KMS-11 (cell line): ENCODE measurements around the gene MPC1.

Source experiments
- H2AFZ ChIP-seq: fragments of 200-600 bp; sonication (generic); 2 replicates; pipeline ENCODE4 v1.6.1; 2016; ENCODE audit warnings: antibody characterized with exemption, mixed run types, low read depth
- H3K27ac ChIP-seq: fragments of 200-600 bp; sonication (generic); 2 replicates; pipeline ENCODE4 v1.6.1; 2016; ENCODE audit warnings: mild to moderate bottlenecking, mixed run types
- H3K27me3 ChIP-seq: fragments of 200-600 bp; sonication (generic); 2 replicates; pipeline ENCODE4 v1.6.1; 2017; ENCODE audit warnings: mild to moderate bottlenecking, low read depth, mixed run types, moderate library complexity; ENCODE audit not compliant: insufficient read depth
- H3K36me3 ChIP-seq: fragments of 200-600 bp; sonication (generic); 2 replicates; pipeline ENCODE4 v1.6.1; 2017; ENCODE audit warnings: mild to moderate bottlenecking, mixed run types; ENCODE audit not compliant: insufficient read depth
- H3K4me1 ChIP-seq: fragments of 200-600 bp; sonication (generic); 2 replicates; pipeline ENCODE4 v1.6.1; 2016; ENCODE audit warnings: mild to moderate bottlenecking, low read depth, mixed run types; ENCODE audit not compliant: poor library complexity, severe bottlenecking
- H3K4me2 ChIP-seq: fragments of 200-600 bp; sonication (generic); 2 replicates; pipeline ENCODE4 v1.7.0; 2016; ENCODE audit warnings: mild to moderate bottlenecking, mixed run types
- H3K4me3 ChIP-seq: fragments of 200-600 bp; sonication (generic); IDR thresholded peaks from 2 replicates; pipeline ENCODE4 v1.6.1; 2017; ENCODE audit warnings: low read depth, low read length, mixed read lengths; ENCODE audit not compliant: insufficient read depth
- H3K79me2 ChIP-seq: fragments of 200-600 bp; sonication (generic); 2 replicates; pipeline ENCODE4 v1.6.1; 2016; ENCODE audit warnings: low read depth, mixed run types; ENCODE audit not compliant: insufficient read depth
- H3K9ac ChIP-seq: fragments of 200-600 bp; sonication (generic); 2 replicates; pipeline ENCODE4 v1.6.1; 2016; ENCODE audit warnings: mild to moderate bottlenecking, mixed run types
- H4K20me1 ChIP-seq: fragments of 200-600 bp; sonication (generic); 2 replicates; pipeline ENCODE4 v1.6.1; 2016; ENCODE audit warnings: mild to moderate bottlenecking, mixed run types; ENCODE audit not compliant: insufficient read depth
- CTCF ChIP-seq: fragments of 200-600 bp; sonication (generic); conservative IDR thresholded peaks from 2 replicates; pipeline ENCODE4 v1.6.1; 2017; ENCODE audit warnings: low read depth, mild to moderate bottlenecking, antibody characterized with exemption, low read length, moderate library complexity, mixed read lengths

The MPC1 gene

GRCh38 chr6:166415306-166415705 lies 32.6 kb upstream of the MPC1 start:
- Histone ChIP-seq H3K4me3 (no peak overlapping the region), H4K20me1 (no peaks in the 10 kb centered on the region), H3K4me1 (peaks cover 49% of the 10 kb centered on the region), H2AFZ (no peak overlapping the region), H3K79me2 (no peaks in the 10 kb centered on the region), H3K27me3 (no peaks in the 10 kb centered on the region), H3K9ac (no peak overlapping the region), H3K4me2 (no peak overlapping the region), H3K36me3 (no peaks in the 10 kb centered on the region), H3K27ac (no peak overlapping the region)
- no peak for TF ChIP-seq CTCF

GRCh38 chr6:166413491-166413951 lies 30.8 kb upstream of the MPC1 start:
- Histone ChIP-seq H3K27ac (no peak overlapping the region), H3K9ac (no peak overlapping the region), H2AFZ (no peak overlapping the region), H3K36me3 (no peaks in the 10 kb centered on the region), H3K4me1 (peaks cover 31% of the 10 kb centered on the region), H3K27me3 (no peaks in the 10 kb centered on the region), H3K4me2 (no peak overlapping the region), H4K20me1 (no peaks in the 10 kb centered on the region), H3K79me2 (no peaks in the 10 kb centered on the region), H3K4me3 (no peak overlapping the region)
- TF ChIP-seq CTCF, result no peak

- no peaks in the 10 kb centered on the region for H3K79me2 ChIP-seq
- H4K20me1 ChIP-seq, result no peaks in the 10 kb centered on the region
- H3K4me1 ChIP-seq, result peaks cover 25% of the 10 kb centered on the region
- no peaks in the 10 kb centered on the region for H3K36me3 ChIP-seq
- no peak overlapping the region for H3K9ac ChIP-seq
- no peak overlapping the region for H3K4me2 ChIP-seq
- no peak for TF ChIP-seq CTCF
- no peaks in the 10 kb centered on the region for H3K27me3 ChIP-seq
- no peak overlapping the region for H3K4me3 ChIP-seq
- H2AFZ ChIP-seq, result no peak overlapping the region
- no peak overlapping the region for H3K27ac ChIP-seq
These were observed 30.2 kb upstream of the MPC1 start for GRCh38 chr6:166412911-166413384.

- no peak for TF ChIP-seq CTCF
- Histone ChIP-seq H3K4me3 (no peak overlapping the region), H3K36me3 (no peaks in the 10 kb centered on the region), H3K27ac (no peak overlapping the region), H3K9ac (no peak overlapping the region), H3K79me2 (no peaks in the 10 kb centered on the region), H4K20me1 (no peaks in the 10 kb centered on the region), H3K4me2 (no peak overlapping the region), H3K4me1 (peaks cover 19% of the 10 kb centered on the region), H3K27me3 (no peaks in the 10 kb centered on the region), H2AFZ (no peak overlapping the region)
These were observed 29.6 kb upstream of the MPC1 start for GRCh38 chr6:166412156-166412910.
